Measurements from ENCODE around the gene ZBTB45.

- TF ChIP-seq POLR2A (IDR thresholded peaks at IDR 0.05; ENCODE audit: low read depth, low read length): peak; percentile 83
- peak; percentile 99 for TF ChIP-seq POLR2AphosphoS5 (IDR thresholded peaks at IDR 0.05; ENCODE audit: insufficient read depth, low read depth, low read length)
- TF ChIP-seq CTCF (IDR thresholded peaks at IDR 0.05; ENCODE audit: extremely low read depth in 1 of 2, insufficient read depth in 1 of 2, low read depth in 1 of 2, low read length in 2 of 2): no peak
- TF ChIP-seq EZH2 (IDR thresholded peaks at IDR 0.05; ENCODE audit: borderline replicate concordance, low read depth, low read length, severe bottlenecking): no peak
- TF ChIP-seq MYC (IDR thresholded peaks at IDR 0.05; ENCODE audit: low read depth, low read length): no peak
Measured at GRCh38 chr19:58543826-58544590, 24.4 kb upstream of the ZBTB45 start, which contains the start of gene TRIM28.
